Endothelial cell of umbilical vein (primary cell): ENCODE data around the gene CEP57L1. TPM values are rescaled to one million over a fixed set of nuclear protein-coding genes. Genes with fewer than 3 reads are reported as not detected.
A peak's percentile ranks its signal among the peaks of the same experiment; 100 is the strongest.

Experiments
- BruUV-seq: library from RNA; stranded (reverse); fragments of 400-500 nt; replicated peaks from 2 replicates; lab custom pipeline; 2021; lab: Mats Ljungman, UMichigan
- CTCF ChIA-PET: fragments of 300-600, 350-600 bp; sonication (Branson Sonifier 250); formaldehyde crosslinking; loops from one replicate; lab custom pipeline; 2021; ENCODE audit warnings: antibody characterized with exemption, inconsistent platforms; lab: Charles Lee
- POLR2A ChIA-PET: fragments of 300-600, 350-600 bp; sonication (Branson Sonifier 250); formaldehyde crosslinking; loops from one replicate; lab custom pipeline; 2021; ENCODE audit warnings: antibody characterized with exemption, inconsistent platforms; lab: Charles Lee
- DNase-seq: peaks from one replicate; pipeline ENCODE4 v3.0.0-alpha.2; 2011; ENCODE audit warnings: low read depth, low spot score
- FAIRE-seq: peaks from 2 replicates; lab custom pipeline; 2011; peaks lifted over from hg19 to GRCh38; lab: Jason Lieb, UNC
- H2AFZ ChIP-seq: 2 replicates; pipeline ENCODE4 v1.6.0; 2012; ENCODE audit warnings: low read depth, low read length, control low read depth, inconsistent platforms
- H3K27ac ChIP-seq: 2 replicates; pipeline ENCODE4 v1.5.1; 2011; ENCODE audit warnings: low read depth, mild to moderate bottlenecking, control low read depth, low read length, moderate library complexity; ENCODE audit not compliant: insufficient read depth
- H3K27me3 ChIP-seq, 2 experiments: 2 replicates each; pipeline versions ENCODE4 v1.6.0 to v1.6.1; 2011; ENCODE audit warnings: low read length in 2 of 2, mixed read lengths in 1 of 2; ENCODE audit not compliant: control insufficient read depth in 2 of 2, insufficient read depth in 2 of 2
- H3K36me3 ChIP-seq, 2 experiments: 2 replicates in 1 of 2; 3 replicates in 1 of 2; pipeline ENCODE4 v1.5.1; 2011; ENCODE audit warnings: low read length in 2 of 2, mild to moderate bottlenecking in 1 of 2, moderate library complexity in 1 of 2; ENCODE audit not compliant: control insufficient read depth in 2 of 2, insufficient read depth in 2 of 2; ENCODE audit errors: extremely low read depth in 1 of 2
- H3K4me1 ChIP-seq: 3 replicates; pipeline ENCODE4 v1.5.1; 2011; ENCODE audit warnings: mild to moderate bottlenecking, low read length; ENCODE audit not compliant: control insufficient read depth, insufficient read depth; ENCODE audit errors: extremely low read depth
- H3K4me2 ChIP-seq: 2 replicates; pipeline ENCODE4 v1.6.1; 2011; ENCODE audit warnings: low read length, control low read depth, mixed read lengths; ENCODE audit not compliant: insufficient read depth
- H3K4me3 ChIP-seq, 3 experiments: fragments of 200-600 bp in 1 of 3; sonication (generic), shearing (Covaris generic) in 1 of 3; replicated peaks in 1 of 3; 2 replicates each; pipeline ENCODE4 v1.5.1; 2011 to 2016; ENCODE audit warnings: control low read depth in 3 of 3, low read length in 3 of 3, mild to moderate bottlenecking in 2 of 3, inconsistent platforms in 1 of 3, low read depth in 1 of 3, moderate library complexity in 1 of 3; ENCODE audit not compliant: insufficient read depth in 1 of 3
- H3K79me2 ChIP-seq: 2 replicates; pipeline ENCODE4 v1.6.0; 2012; ENCODE audit warnings: low read length, inconsistent platforms; ENCODE audit not compliant: control insufficient read depth, insufficient read depth
- H3K9ac ChIP-seq: replicated peaks from 2 replicates; pipeline ENCODE3; 2011; ENCODE audit warnings: low read length, control low read depth; ENCODE audit not compliant: insufficient read depth; ENCODE audit errors: extremely low read depth
- H3K9me1 ChIP-seq: replicated peaks from 3 replicates; pipeline ENCODE4 v1.6.0; 2011; ENCODE audit warnings: mild to moderate bottlenecking, low read length; ENCODE audit not compliant: control insufficient read depth, insufficient read depth; ENCODE audit errors: extremely low read depth
- H3K9me3 ChIP-seq: replicated peaks from 2 replicates; pipeline ENCODE4 v1.5.1; 2012; ENCODE audit warnings: low read length, inconsistent platforms; ENCODE audit not compliant: control insufficient read depth, insufficient read depth
- H4K20me1 ChIP-seq: replicated peaks from 2 replicates; pipeline ENCODE3; 2011; ENCODE audit warnings: mild to moderate bottlenecking, low read length; ENCODE audit not compliant: control insufficient read depth, insufficient read depth; ENCODE audit errors: extremely low read depth
- EZH2 ChIP-seq: IDR thresholded peaks from 2 replicates; pipeline ENCODE4 v1.6.1; 2012; ENCODE audit warnings: borderline replicate concordance, low read depth, mild to moderate bottlenecking, moderate library complexity, low read length, inconsistent platforms; ENCODE audit not compliant: severe bottlenecking
- FOS ChIP-seq: IDR thresholded peaks from 2 replicates; pipeline ENCODE4 v1.6.1; 2011; ENCODE audit warnings: mild to moderate bottlenecking, low read length, moderate library complexity, borderline replicate concordance; ENCODE audit not compliant: insufficient read depth
- GATA2 ChIP-seq: IDR thresholded peaks from 2 replicates; pipeline ENCODE4 v1.7.0; 2011; ENCODE audit warnings: low read depth, mild to moderate bottlenecking, moderate library complexity, mixed read lengths, low read length; ENCODE audit not compliant: insufficient read length, insufficient read depth
- JUN ChIP-seq: IDR thresholded peaks from 2 replicates; pipeline ENCODE4 v1.6.1; 2011; ENCODE audit warnings: borderline replicate concordance, low read depth; ENCODE audit not compliant: insufficient read length, insufficient read depth
- MYC ChIP-seq: IDR thresholded peaks from one replicate; pipeline ENCODE4 v1.6.1; 2011; ENCODE audit warnings: mild to moderate bottlenecking, low read depth, low read length
- POLR2A ChIP-seq: IDR thresholded peaks from 2 replicates; pipeline ENCODE4 v1.6.1; 2012; ENCODE audit warnings: low read depth, mild to moderate bottlenecking, control low read depth, low read length
- POLR2AphosphoS5 ChIP-seq: IDR thresholded peaks from 2 replicates; pipeline ENCODE4 v1.6.1; 2012; ENCODE audit warnings: low read depth, mild to moderate bottlenecking, control low read depth, low read length, moderate library complexity; ENCODE audit not compliant: insufficient read depth
- dilution Hi-C: fragments of 300-500 bp; cut with MboI; formaldehyde crosslinking; loops from one replicate; pipeline ENCODE4 v1.15.0; 2019; ENCODE audit warnings: low sequenced_read_pairs; ENCODE audit not compliant: extremely low pct_ligation_motif_present
- intact Hi-C: fragments of 100-400 bp; cut with micrococcal nuclease; formaldehyde crosslinking; loops from one replicate; pipeline ENCODE4 v1.10.0; 2022
- polyA plus RNA-seq, 4 experiments: library from polyadenylated mRNA; depleted of rRNA in 3 of 4; stranded (reverse) in 3 of 4; unstranded in 1 of 4; fragments of >200 nt; gene quantifications; 2 replicates each; pipeline versions ENCODE4 v1.2.1 to v1.2.3, GENCODE V29; 2011 to 2012; ENCODE audit warnings: missing spikeins in 1 of 4
- total RNA-seq: library from RNA; stranded (reverse); gene quantifications from 2 replicates; pipeline ENCODE4 v1.2.3, GENCODE V29; 2021
- TF ChIP-seq, protein P1 (sequence below), 2 donors: IDR thresholded peaks; 1 replicate in 1 of 2; 2 replicates in 1 of 2; pipeline ENCODE4 v1.5.1; 2011; ENCODE audit warnings: low read length in 2 of 2, mild to moderate bottlenecking in 2 of 2, moderate library complexity in 2 of 2, control low read depth in 1 of 2, inconsistent platforms in 1 of 2, low read depth in 1 of 2; ENCODE audit not compliant: insufficient read depth in 1 of 2; ENCODE audit errors: extremely low read depth in 1 of 2
- TF ChIP-seq, protein P2 (sequence below): IDR thresholded peaks from 2 replicates; pipeline ENCODE4 v1.6.1; 2011; ENCODE audit not compliant: insufficient read depth, insufficient read length

CEP57L1 gene
- total and polyA plus RNA-seq, 2 donors (not counting 3 experiments of a cell fraction or from before 2014, with no cell fraction given) = 7.8 to 20.9 TPM

DNA sequence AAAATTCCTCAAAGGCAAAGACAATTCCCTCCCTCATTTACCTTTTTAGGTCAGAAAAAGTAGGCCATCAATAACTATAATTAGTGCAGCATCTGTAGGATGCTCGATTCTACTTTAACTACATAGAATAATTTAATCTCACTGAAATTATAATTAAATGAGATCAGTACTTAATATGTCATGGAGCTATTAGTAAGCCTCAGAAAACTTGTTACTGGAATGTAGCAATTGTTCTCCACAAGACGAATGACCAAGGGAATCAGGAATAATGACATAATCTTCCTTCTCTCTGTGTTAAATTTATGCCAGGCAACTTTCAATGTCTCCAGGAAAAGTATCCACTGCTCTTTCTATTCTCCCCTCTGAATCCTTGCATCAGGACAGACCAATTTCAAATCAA, 34.7 kb upstream of the CEP57L1 start:
- CTCF ChIA-PET = interaction anchor here (0.9 to 1.7 kb wide), 6 partner anchors 9 to 167 kb away, joined by 3 to 10 read pairs (median 4); no protein-coding TSS in a partner anchor
- POLR2A ChIA-PET = no interaction called here
- intact Hi-C loops = no loop called here

More for the DNA sequence above, 34.7 kb upstream of the CEP57L1 start:
- H3K4me1 ChIP-seq = peaks cover 25% of the 10 kb centered on the region
- peak overlapping the region; percentile 43 for H3K9ac ChIP-seq
- BruUV-seq = no TSS peak
- FAIRE-seq (peak; percentile 53), DNase-seq (peak; percentile 65)
- no peaks in the 10 kb centered on the region for H3K27me3 ChIP-seq
- no peaks in the 10 kb centered on the region for H3K79me2 ChIP-seq
- no peak overlapping the region for H2AFZ ChIP-seq
- H3K9me1 ChIP-seq = peaks cover 3% of the 10 kb centered on the region
- H3K27ac ChIP-seq = peak overlapping the region; percentile 78
- H4K20me1 ChIP-seq = no peaks in the 10 kb centered on the region
- H3K4me3 ChIP-seq = no peak overlapping the region
- no peak for TF ChIP-seq MYC
- no peak for TF ChIP-seq JUN
- TF ChIP-seq, protein P1, sequence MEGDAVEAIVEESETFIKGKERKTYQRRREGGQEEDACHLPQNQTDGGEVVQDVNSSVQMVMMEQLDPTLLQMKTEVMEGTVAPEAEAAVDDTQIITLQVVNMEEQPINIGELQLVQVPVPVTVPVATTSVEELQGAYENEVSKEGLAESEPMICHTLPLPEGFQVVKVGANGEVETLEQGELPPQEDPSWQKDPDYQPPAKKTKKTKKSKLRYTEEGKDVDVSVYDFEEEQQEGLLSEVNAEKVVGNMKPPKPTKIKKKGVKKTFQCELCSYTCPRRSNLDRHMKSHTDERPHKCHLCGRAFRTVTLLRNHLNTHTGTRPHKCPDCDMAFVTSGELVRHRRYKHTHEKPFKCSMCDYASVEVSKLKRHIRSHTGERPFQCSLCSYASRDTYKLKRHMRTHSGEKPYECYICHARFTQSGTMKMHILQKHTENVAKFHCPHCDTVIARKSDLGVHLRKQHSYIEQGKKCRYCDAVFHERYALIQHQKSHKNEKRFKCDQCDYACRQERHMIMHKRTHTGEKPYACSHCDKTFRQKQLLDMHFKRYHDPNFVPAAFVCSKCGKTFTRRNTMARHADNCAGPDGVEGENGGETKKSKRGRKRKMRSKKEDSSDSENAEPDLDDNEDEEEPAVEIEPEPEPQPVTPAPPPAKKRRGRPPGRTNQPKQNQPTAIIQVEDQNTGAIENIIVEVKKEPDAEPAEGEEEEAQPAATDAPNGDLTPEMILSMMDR (IDR thresholded peaks at IDR 0.05; ENCODE audit: extremely low read depth in 1 of 2, insufficient read depth in 1 of 2, low read depth in 1 of 2, low read length in 2 of 2) = no peak
- no peak for TF ChIP-seq POLR2A
- no peak for TF ChIP-seq EZH2
- TF ChIP-seq FOS = no peak
- no peak for TF ChIP-seq GATA2
- TF ChIP-seq POLR2AphosphoS5 = no peak
- TF ChIP-seq, protein P2, sequence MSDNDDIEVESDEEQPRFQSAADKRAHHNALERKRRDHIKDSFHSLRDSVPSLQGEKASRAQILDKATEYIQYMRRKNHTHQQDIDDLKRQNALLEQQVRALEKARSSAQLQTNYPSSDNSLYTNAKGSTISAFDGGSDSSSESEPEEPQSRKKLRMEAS = no peak
- no peaks in the 10 kb centered on the region for H3K9me3 ChIP-seq
- dilution Hi-C loops = no loop called here
- peak overlapping the region; percentile 72 for H3K4me2 ChIP-seq
- no peaks in the 10 kb centered on the region for H3K36me3 ChIP-seq
